ENCODE results near the gene NRM. TPM values are rescaled to one million over a fixed set of nuclear protein-coding genes. Genes with fewer than 3 reads are reported as not detected.

NRM gene
- total RNA-seq, 1 experiment from 2014 or later, result 13.6 TPM

DNA sequence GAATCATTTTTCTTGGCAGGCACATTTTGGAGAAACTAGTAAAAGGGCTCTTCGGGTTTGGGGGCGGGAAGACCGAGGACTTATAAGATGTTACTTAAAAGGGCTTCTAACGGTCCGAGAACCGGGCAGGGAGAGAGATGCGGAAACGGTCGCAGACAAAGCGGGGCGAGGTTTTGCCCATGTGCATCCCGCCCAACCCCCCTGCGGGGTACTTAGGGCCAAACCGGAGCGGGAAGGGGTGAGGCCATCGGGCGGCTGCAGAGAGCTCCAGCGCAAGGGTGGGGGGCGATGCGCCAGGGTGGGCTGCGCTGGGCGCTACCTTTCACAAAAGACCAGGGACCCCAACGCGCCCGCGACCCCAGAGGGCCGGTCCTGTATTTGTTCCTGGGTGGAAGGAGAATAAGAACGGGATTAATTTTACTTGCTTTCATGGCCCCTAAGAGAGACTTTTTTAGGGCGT is 30.0 kb upstream of the NRM start:
- no peaks in the 10 kb centered on the region for H3K9me2 ChIP-seq (ENCODE audit: insufficient read depth)
- DNase-seq (ENCODE audit: low read depth, low spot score), result no peak
- H3K79me2 ChIP-seq (ENCODE audit: insufficient read depth, low read length), result peaks cover 72% of the 10 kb centered on the region
- H3K36me3 ChIP-seq (ENCODE audit: control insufficient read depth in 1 of 2, insufficient read depth in 2 of 2, low read length in 2 of 2), result peaks cover 27 to 41% of the 10 kb centered on the region in 2 experiments
- H3K4me3 ChIP-seq (replicated peaks in 1 of 2; ENCODE audit: low read depth in 1 of 2, low read length in 2 of 2), result peak overlapping the region; percentile 95
- H2AFZ ChIP-seq (ENCODE audit: low read depth, low read length, poor library complexity, severe bottlenecking), result no peak overlapping the region
- no peaks in the 10 kb centered on the region for H3K27me3 ChIP-seq (ENCODE audit: insufficient read depth, low read length)
- CTCF ChIA-PET, result interaction anchor here (2.3 to 5.7 kb wide), 3 partner anchors 10 to 41 kb away, joined by 6 to 45 read pairs (median 17); no protein-coding TSS in a partner anchor
- H3K9ac ChIP-seq (ENCODE audit: low read length), result peak overlapping the region; percentile 100
- no peak for ATAC-seq
- H3K9me3 ChIP-seq (ENCODE audit: control insufficient read depth in 1 of 2, insufficient read depth in 1 of 2, low read depth in 1 of 2, low read length in 2 of 2), result no peaks in the 10 kb centered on the region
- TF ChIP-seq YY1 (IDR thresholded peaks at IDR 0.05; ENCODE audit: extremely low read depth, insufficient replicate concordance, low read depth, low read length), result no peak
- TF ChIP-seq, protein P1, sequence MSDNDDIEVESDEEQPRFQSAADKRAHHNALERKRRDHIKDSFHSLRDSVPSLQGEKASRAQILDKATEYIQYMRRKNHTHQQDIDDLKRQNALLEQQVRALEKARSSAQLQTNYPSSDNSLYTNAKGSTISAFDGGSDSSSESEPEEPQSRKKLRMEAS (IDR thresholded peaks at IDR 0.05), result no peak
- no peak for TF ChIP-seq EZH2 (IDR thresholded peaks at IDR 0.05)
- TF ChIP-seq ATF3 (IDR thresholded peaks at IDR 0.05), result no peak
- TF ChIP-seq ZFX (IDR thresholded peaks at IDR 0.05), result no peak
- no peak for TF ChIP-seq RAD21 (IDR thresholded peaks at IDR 0.05; ENCODE audit: low read depth)
- no peak for TF ChIP-seq CEBPB (IDR thresholded peaks at IDR 0.05; ENCODE audit: low read depth)
- TF ChIP-seq POLR2A (IDR thresholded peaks at IDR 0.05; ENCODE audit: borderline replicate concordance, extremely low read depth, insufficient read depth, insufficient read length), result no peak
- no peak for TF ChIP-seq SIN3A (IDR thresholded peaks at IDR 0.05; ENCODE audit: low read depth)
- TF ChIP-seq, protein P2, sequence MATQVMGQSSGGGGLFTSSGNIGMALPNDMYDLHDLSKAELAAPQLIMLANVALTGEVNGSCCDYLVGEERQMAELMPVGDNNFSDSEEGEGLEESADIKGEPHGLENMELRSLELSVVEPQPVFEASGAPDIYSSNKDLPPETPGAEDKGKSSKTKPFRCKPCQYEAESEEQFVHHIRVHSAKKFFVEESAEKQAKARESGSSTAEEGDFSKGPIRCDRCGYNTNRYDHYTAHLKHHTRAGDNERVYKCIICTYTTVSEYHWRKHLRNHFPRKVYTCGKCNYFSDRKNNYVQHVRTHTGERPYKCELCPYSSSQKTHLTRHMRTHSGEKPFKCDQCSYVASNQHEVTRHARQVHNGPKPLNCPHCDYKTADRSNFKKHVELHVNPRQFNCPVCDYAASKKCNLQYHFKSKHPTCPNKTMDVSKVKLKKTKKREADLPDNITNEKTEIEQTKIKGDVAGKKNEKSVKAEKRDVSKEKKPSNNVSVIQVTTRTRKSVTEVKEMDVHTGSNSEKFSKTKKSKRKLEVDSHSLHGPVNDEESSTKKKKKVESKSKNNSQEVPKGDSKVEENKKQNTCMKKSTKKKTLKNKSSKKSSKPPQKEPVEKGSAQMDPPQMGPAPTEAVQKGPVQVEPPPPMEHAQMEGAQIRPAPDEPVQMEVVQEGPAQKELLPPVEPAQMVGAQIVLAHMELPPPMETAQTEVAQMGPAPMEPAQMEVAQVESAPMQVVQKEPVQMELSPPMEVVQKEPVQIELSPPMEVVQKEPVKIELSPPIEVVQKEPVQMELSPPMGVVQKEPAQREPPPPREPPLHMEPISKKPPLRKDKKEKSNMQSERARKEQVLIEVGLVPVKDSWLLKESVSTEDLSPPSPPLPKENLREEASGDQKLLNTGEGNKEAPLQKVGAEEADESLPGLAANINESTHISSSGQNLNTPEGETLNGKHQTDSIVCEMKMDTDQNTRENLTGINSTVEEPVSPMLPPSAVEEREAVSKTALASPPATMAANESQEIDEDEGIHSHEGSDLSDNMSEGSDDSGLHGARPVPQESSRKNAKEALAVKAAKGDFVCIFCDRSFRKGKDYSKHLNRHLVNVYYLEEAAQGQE (IDR thresholded peaks at IDR 0.05; ENCODE audit: low read depth), result no peak
- TF ChIP-seq ELF1 (IDR thresholded peaks at IDR 0.05; ENCODE audit: borderline replicate concordance, low read depth), result no peak
- intact Hi-C loops (cut with micrococcal nuclease), result loop anchor here (1.0 to 2.0 kb wide), 2 partner anchors 34 to 103 kb away; partner anchors contain the start of genes MRPS18B, PPP1R10 and PPP1R18
- H3K27ac ChIP-seq (ENCODE audit: low read depth, low read length), result peak overlapping the region; percentile 89
- RAD21 ChIA-PET (ENCODE audit: low non-redundant PET in 1 of 2, low total read pairs in 2 of 2, uncharacterized antibody in 2 of 2, unreplicated experiment in 2 of 2), result no interaction called here
- peaks cover 21% of the 10 kb centered on the region; the same call in 1 of the 2 replicates for H4K20me1 ChIP-seq (ENCODE audit: insufficient read depth)
- POLR2A ChIA-PET, result interaction anchor here (0.5 to 3.7 kb wide), 10 partner anchors 8 to 108 kb away, joined by 3 to 17 read pairs (median 4); partner anchors contain the start of gene NRM
- BruUV-seq (replicated peaks), result no TSS peak
- H3K4me2 ChIP-seq (ENCODE audit: low read length), result peak overlapping the region; percentile 96
- H3K4me1 ChIP-seq (ENCODE audit: control insufficient read depth in 1 of 2, insufficient read depth in 2 of 2, low read length in 2 of 2), result peaks cover 9 to 66% of the 10 kb centered on the region in 2 experiments
